Measurements from ENCODE around the gene GALNT18.

Gene GALNT18

DNA sequence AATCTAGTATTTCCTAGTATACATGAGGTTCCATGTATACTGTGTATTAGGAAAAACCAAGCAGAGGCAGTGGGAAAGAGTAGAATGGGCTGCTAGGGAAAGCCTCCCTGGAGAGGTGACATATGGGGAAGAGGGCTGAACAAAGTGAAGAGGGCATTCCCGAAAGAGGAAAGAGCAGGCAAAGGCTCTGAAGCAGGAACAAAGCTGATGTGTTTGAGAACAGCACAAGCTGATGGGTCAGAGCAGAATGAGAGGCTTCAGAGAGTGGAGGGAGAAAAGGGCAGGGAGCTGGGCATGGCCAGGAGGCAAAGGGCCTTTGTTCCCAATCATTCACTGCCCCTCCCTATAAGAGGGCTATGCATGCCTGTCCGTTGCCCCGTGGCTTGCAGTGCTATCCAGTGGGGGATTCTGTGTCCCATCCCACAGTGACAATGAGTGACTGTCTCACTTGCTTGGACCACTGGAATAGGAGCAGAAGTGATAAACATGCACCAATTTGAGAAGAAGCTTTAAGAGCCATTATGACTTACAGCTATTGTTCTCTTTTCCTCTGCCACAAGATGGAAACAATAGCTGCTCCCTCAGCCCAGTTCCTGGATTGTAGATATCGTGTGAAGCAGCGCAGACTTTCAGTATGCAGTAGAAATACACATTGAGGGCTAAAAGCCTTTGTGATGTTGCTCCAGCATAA is 39.6 kb downstream of the GALNT18 start:
- no peak overlapping the region for H3K4me3 ChIP-seq (ENCODE audit: low read depth, low read length)
- no peak for DNase-seq (ENCODE audit: low read depth)
- in situ Hi-C loops (cut with HindIII; ENCODE audit: low sequenced_read_pairs), result loop anchor here (5.0 kb wide), 1 partner anchor 60 kb away; no protein-coding TSS in a partner anchor
- TF ChIP-seq, protein P1, sequence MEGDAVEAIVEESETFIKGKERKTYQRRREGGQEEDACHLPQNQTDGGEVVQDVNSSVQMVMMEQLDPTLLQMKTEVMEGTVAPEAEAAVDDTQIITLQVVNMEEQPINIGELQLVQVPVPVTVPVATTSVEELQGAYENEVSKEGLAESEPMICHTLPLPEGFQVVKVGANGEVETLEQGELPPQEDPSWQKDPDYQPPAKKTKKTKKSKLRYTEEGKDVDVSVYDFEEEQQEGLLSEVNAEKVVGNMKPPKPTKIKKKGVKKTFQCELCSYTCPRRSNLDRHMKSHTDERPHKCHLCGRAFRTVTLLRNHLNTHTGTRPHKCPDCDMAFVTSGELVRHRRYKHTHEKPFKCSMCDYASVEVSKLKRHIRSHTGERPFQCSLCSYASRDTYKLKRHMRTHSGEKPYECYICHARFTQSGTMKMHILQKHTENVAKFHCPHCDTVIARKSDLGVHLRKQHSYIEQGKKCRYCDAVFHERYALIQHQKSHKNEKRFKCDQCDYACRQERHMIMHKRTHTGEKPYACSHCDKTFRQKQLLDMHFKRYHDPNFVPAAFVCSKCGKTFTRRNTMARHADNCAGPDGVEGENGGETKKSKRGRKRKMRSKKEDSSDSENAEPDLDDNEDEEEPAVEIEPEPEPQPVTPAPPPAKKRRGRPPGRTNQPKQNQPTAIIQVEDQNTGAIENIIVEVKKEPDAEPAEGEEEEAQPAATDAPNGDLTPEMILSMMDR (IDR thresholded peaks at IDR 0.05; ENCODE audit: low read depth, low read length, missing control alignments), result no peak

DNA sequence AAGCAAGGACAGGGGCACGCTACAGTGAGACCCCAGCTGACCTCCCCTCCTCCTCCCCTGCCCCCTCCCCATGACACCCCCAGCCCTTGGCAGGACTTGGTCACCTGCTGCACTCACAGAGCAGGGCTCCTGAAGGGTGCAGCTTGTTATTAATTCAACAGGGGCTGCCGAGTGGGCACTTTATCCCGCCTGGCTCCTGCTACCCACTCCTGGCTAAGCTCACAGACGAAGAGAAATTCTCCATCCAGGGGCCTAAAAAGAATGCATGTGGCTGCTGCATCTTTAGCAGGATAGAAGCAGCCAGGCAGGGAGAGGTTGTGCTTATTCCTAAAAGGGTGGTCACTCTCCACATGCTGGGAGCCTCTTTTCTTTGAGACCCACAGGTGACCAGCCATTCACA is 40.3 kb downstream of the GALNT18 start:
- no peak for DNase-seq (ENCODE audit: low read depth)
- in situ Hi-C loops (cut with HindIII; ENCODE audit: low sequenced_read_pairs), result loop anchor here (5.0 kb wide), 1 partner anchor 59 kb away; no protein-coding TSS in a partner anchor
- TF ChIP-seq, protein P1 (IDR thresholded peaks at IDR 0.05; ENCODE audit: low read depth, low read length, missing control alignments), result no peak

DNA sequence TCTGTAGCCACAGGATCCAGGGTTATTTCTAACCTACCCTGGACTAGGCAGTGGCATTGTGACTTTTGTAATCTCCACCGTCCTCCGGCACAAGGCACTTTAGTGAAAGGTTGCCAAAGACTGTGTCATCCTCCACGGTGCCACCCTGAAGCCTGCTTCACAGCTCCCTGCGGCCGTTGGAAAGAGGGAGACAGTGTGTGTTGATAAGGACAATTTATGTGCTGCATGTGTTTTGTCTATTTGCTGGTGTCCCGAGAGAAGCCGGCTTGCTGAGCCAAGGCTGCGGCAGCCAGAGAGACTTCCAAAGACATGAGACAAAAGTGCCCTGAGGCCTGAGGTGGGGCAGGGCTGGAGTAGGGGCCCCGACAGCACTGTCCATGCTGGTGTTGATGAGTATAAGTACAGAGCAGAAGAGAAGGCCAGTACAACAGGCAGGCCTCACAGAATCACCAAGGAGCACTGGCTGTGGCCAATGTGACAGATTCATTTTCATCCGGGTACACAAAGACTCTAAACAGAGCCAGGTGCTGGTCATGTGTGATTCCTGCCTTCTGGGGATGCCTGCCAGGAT is 40.9 kb downstream of the GALNT18 start:
- DNase-seq (ENCODE audit: low read depth), result no peak
- TF ChIP-seq, protein P1 (IDR thresholded peaks at IDR 0.05; ENCODE audit: low read depth, low read length, missing control alignments), result no peak
- in situ Hi-C loops (cut with HindIII; ENCODE audit: low sequenced_read_pairs), result loop anchor here (5.0 kb wide), 1 partner anchor 59 kb away; no protein-coding TSS in a partner anchor
- no peak overlapping the region for H3K4me3 ChIP-seq (ENCODE audit: low read depth, low read length)

More for the DNA sequence above, 40.3 kb downstream of the GALNT18 start:
- no peak overlapping the region for H3K4me3 ChIP-seq (ENCODE audit: low read depth, low read length)

DNA sequence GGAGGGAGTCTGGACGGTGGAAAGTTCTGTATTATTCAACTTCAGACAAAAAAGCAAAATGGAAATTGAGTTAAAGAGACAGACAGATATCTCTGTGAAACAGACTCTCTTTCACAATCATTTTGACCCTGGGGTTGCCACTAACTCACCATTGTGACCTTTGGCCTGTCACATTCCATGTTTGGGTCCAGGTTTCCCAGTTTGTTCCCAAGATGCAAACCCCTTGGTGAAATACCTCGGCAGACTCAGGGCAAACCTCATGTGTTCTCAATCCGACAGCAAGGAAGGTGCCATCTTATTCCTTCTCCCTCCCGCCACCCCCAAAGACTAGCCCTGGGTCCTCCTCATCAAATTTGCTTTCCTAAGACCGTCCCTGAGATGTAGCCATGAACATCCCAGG is 41.8 kb downstream of the GALNT18 start:
- in situ Hi-C loops (cut with HindIII; ENCODE audit: low sequenced_read_pairs), result loop anchor here (5.0 kb wide), 1 partner anchor 58 kb away; no protein-coding TSS in a partner anchor
- H3K4me3 ChIP-seq (ENCODE audit: low read depth, low read length), result no peak overlapping the region

DNA sequence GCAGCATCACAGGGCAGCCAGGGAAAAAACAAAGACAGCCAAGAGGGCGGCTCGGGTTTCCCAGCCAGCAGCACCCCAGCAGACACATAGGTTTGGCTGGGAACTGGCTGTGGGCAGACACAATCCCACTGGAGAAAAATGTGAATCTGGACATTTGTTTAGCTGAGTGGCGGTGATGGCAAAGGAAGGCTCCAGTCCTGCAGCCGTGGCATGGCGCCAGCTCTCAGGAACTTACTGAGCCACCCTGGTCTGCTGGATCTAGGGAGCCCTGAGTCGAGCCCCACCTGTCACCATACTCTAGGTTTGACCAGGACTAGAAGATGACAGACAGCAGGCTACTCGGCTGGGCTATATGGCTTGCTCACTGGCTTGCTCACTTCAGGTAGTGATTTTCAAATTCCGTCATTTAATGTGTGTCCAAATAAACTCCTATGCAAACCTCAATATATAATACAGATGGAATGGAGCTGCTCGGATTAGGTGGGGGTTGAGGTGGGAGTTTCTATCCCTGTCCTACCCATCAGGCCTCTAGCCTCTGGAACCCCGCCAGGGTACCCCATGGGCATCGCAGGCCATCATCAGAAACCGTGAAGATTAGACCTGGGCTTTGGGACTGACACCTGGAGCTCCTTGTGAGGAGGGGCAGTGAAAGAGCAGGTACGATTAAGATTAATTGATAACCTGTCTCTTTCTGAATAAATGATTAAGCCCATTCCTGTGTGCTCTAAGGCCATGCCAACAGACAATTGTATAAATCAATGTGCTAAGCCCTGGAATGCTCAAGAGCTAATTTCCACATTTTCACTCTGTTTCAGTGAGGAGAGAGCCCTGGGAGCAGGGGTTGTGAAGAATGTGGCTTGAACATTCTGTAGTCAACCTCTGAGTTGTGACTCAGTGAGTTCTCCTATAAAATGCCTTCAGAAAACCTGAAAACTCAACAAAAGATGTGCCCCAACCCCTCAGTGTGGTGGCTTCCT is 42.5 kb downstream of the GALNT18 start:
- H3K4me3 ChIP-seq (ENCODE audit: low read depth, low read length), result no peak overlapping the region
- in situ Hi-C loops (cut with HindIII; ENCODE audit: low sequenced_read_pairs), result no loop called here
- TF ChIP-seq, protein P1 (IDR thresholded peaks at IDR 0.05; ENCODE audit: low read depth, low read length, missing control alignments), result no peak
- no peak for DNase-seq (ENCODE audit: low read depth)

More for the DNA sequence above, 41.8 kb downstream of the GALNT18 start:
- TF ChIP-seq, protein P1 (IDR thresholded peaks at IDR 0.05; ENCODE audit: low read depth, low read length, missing control alignments), result no peak
- no peak for DNase-seq (ENCODE audit: low read depth)

Data from astrocyte of the cerebellum (primary cell).